Activated CD8-positive, alpha-beta memory T cell treated with anti-CD3 and anti-CD28 coated beads, Interleukin-2, amount 50 U/mL, for 1 hour (primary cell): ENCODE data around the gene SESN1.

Experiments used
- DNase-seq: peaks from one replicate; pipeline ENCODE4 v3.0.0-alpha.2; 2020; ENCODE audit errors: extremely low read depth

The SESN1 gene

GRCh38 chr6:109060571-109060970 lies 34.1 kb downstream of the SESN1 start:
- no peak for DNase-seq

GRCh38 chr6:109059571-109060021 lies 35.0 kb downstream of the SESN1 start:
- DNase-seq = no peak

- DNase-seq = no peak
Observed at GRCh38 chr6:109059153-109059552, 35.5 kb downstream of the SESN1 start.

GRCh38 chr6:109058620-109059019 lies 36.0 kb downstream of the SESN1 start:
- no peak for DNase-seq

- DNase-seq = no peak
Observed at GRCh38 chr6:109056661-109057060, 38.0 kb downstream of the SESN1 start.

GRCh38 chr6:109055771-109056235 lies 38.8 kb downstream of the SESN1 start:
- no peak for DNase-seq

GRCh38 chr6:109053336-109053735 lies 41.3 kb downstream of the SESN1 start:
- DNase-seq = no peak

- DNase-seq = no peak
Observed at GRCh38 chr6:109052852-109053251, 41.8 kb downstream of the SESN1 start.

GRCh38 chr6:109052018-109052651 lies 42.5 kb downstream of the SESN1 start:
- no peak for DNase-seq

- no peak for DNase-seq
Observed at GRCh38 chr6:109051301-109052017, 43.2 kb downstream of the SESN1 start.

GRCh38 chr6:109050447-109051102 lies 44.1 kb downstream of the SESN1 start:
- no peak for DNase-seq

- DNase-seq = no peak
Observed at GRCh38 chr6:109050012-109050411, 44.6 kb downstream of the SESN1 start.

- no peak for DNase-seq
Observed at GRCh38 chr6:109048670-109049415, 45.8 kb downstream of the SESN1 start.

GRCh38 chr6:109048176-109048575 lies 46.5 kb downstream of the SESN1 start:
- no peak for DNase-seq

GRCh38 chr6:109045493-109045892 lies 49.2 kb downstream of the SESN1 start:
- no peak for DNase-seq

GRCh38 chr6:109039795-109040194 lies 54.9 kb downstream of the SESN1 start:
- DNase-seq = no peak

GRCh38 chr6:109038837-109039398 lies 55.7 kb downstream of the SESN1 start:
- no peak for DNase-seq

GRCh38 chr6:109036574-109037294 lies 57.9 kb downstream of the SESN1 start:
- no peak for DNase-seq

GRCh38 chr6:109034526-109034925 lies 60.1 kb downstream of the SESN1 start:
- no peak for DNase-seq

- no peak for DNase-seq
Observed at GRCh38 chr6:109033655-109034054, 61.0 kb downstream of the SESN1 start.

GRCh38 chr6:109031416-109031815 lies 63.2 kb downstream of the SESN1 start:
- DNase-seq = no peak
